Stimulated activated CD8-positive, alpha-beta memory T cell treated with anti-CD3 and anti-CD28 coated beads, Interleukin-4, amount 100 ng/mL, for 1 hour (primary cell): ENCODE results near the gene SIGLEC12.
"Not testable (repeated sequence)": the region's sequence is repeated elsewhere in the genome, so short reads cannot be mapped to it uniquely, and the experiment has no call there.

Experiments
- DNase-seq, 2 donors: peaks; one replicate each; pipeline ENCODE4 v3.0.0-alpha.2; 2020; ENCODE audit warnings: low read depth in 2 of 2, low spot score in 1 of 2

Gene SIGLEC12

DNA sequence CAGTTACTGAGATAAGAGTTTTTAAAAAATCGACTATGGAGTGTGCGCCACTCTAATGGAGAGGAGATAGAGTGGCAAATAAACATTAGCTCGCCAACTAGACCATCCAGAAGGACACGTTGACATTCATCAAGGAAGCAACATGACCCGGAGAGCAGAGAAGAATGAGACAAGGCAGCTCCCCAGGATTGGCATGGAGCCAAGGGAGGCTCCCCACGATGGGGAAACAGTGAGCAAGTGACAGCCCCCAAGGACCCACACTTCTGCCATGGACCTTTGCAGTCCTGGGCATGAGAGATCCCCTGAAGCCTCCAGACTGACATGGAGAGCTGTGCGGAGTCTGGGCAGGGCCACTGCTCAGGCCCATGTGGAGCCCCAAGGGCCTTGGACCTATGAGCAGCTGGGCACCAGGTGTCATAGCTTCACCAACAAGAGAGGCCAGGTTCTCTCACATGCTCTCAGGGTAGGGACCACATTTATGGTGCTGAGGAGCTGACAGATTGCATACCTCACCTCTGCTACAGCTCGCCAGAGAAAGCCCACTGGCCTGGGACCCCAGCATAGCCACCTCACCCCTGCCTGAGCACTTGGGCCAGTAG is 23.2 kb upstream of the SIGLEC12 start:
- DNase-seq = no peak

DNA sequence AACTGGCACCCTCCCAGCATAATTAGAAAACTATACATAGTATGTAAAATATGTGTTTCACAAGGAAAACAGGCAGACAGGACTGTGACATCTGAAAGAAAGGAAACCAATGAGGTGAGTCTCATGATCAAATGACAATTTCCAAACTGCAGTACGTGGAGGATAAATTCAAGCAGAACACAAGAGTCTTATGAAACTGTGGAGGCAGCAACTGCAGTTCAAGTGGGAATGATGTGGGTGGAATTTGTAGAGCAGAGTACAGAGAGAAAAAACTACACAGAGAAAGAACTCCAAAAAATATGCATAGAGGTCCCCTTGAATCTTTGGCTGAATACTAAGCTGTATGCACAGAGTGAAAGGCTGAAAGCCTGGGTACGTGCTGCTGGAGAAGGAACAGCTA is 20.2 kb upstream of the SIGLEC12 start:
- DNase-seq = no peak

GRCh38 chr19:51521357-51521756 is 19.8 kb upstream of the SIGLEC12 start:
- no peak for DNase-seq

DNA sequence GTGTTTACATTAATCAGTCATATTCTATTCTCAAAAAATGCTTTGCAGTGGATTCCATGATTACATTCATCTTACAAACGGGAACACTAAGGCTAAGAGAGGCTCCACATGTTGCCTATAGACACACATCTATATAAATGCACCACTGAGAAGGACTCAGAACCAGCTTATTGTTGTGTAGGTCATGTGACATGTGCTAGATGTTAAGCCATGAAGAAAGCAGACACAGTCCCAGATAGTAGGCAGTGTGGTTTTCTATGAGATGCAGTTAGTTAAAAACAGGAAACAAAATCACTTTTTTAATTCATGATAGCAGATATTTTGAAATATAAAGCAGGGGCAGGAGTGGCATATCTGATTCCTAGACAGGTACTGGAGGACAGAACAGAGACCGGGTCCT is 19.1 kb upstream of the SIGLEC12 start:
- no peak for DNase-seq

GRCh38 chr19:51514866-51515481 is 13.4 kb upstream of the SIGLEC12 start:
- DNase-seq = no peak

GRCh38 chr19:51513968-51514367 is 12.4 kb upstream of the SIGLEC12 start:
- no peak for DNase-seq

DNA sequence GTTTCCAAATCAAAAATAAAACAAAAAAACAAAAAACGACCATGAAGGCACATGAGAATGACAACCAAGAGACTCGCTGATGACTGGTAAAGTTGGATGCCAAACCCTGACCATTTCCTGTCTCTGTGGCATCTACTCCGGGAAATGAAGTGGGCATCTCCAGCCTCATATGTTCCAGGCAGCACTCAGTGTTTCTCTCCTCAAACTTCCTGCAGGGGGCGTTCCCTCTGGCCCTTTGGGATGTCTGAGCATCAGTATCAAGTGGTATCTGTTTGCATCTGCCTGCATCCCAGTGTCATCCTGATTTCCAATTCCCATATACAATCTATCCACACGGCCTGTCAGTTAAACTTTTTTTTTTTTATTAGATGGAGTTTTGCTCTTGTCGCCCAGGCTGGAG is 9.8 kb upstream of the SIGLEC12 start:
- no peak for DNase-seq

DNA sequence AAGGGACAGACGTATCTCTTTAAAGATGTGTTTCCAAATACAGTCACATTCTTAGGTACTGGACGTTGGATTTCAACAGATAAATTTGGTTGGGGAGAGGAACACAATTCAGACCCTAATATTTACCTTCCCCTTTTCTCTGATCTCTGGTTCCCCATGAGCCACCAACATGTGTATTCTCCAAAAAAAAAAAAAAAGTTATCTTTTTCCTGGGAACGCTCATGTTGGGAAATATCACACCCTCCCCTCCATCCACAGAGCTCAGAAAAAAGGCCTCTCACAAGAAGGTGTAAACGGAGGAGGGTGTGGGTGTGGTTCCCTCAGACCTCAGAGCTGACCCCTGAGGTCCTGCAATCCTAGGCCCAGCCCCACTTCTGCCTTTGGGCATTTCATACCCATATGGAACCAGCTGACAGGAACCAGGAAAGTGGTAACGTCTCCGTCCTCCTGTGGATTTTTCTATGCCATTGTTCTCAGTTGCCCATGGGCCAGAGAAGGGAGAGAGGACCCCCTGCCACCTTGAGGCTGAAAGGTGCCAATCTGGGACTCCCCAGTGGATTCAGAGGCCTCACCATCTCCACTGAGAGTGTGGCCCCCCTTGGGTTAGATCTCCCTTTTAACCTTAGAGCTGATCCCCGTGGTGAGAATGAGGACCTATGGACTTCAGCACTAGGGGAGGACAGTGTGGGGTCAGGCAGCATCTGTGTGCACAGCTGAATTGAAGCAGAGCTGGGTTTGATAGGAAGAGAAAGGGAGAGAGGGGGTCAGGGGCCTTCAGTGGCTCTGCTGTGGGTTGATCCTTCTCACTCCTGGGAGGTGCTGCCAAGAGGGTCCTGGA is 8.4 kb upstream of the SIGLEC12 start:
- no peak for DNase-seq

- DNase-seq = no peak
Measured at GRCh38 chr19:51508059-51508733, 6.6 kb upstream of the SIGLEC12 start.

GRCh38 chr19:51507640-51508058 is 6.0 kb upstream of the SIGLEC12 start:
- DNase-seq = no peak

GRCh38 chr19:51507192-51507591 is 5.6 kb upstream of the SIGLEC12 start:
- DNase-seq = no peak

- no peak for DNase-seq
Measured at GRCh38 chr19:51505904-51506303, 4.3 kb upstream of the SIGLEC12 start.

DNA sequence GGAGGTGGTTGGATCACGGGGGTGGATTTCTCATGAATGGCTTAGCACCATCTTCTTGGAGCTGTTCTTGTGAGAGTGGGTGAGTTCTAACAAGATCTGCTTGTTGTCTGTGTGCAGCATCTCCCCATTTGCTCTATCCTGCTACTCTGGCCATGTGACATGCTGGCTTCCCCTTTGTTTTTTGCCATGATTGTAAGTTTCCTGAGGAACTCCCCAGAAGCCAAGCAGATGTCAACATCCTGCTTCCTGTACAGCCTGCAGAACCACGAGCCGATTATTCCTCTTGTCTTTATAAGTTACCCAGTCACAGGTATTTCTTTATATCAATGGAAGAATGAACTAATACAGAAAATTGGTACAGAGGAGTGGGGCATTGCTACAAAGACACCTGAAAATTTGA is 2.3 kb upstream of the SIGLEC12 start:
- DNase-seq = no peak

- no peak for DNase-seq
Measured at GRCh38 chr19:51503286-51503817, 1.8 kb upstream of the SIGLEC12 start.

DNA sequence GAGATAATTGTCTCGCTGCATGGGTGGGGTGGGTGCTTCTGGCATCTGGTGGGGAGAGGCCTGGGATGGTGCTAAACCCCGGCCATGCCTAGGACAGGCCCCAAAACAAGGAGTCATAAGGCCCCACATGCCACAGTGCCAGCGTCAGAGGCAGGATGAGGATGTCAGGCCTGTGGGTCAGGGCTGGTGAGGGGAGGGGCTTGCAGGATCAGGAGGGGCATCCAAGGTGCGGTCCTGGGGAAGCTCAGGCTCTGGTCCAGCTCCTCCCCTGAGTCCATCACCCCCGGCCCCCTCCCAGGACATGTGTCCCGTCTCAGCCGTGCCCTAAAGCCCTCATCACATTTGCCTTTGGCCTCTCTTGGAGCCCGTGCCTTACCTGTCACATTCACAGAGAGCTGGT is 669 bp downstream of the SIGLEC12 start:
- not testable (repeated sequence) for DNase-seq

- DNase-seq = no peak
Measured at GRCh38 chr19:51497666-51498065, 3.9 kb downstream of the SIGLEC12 start.

DNA sequence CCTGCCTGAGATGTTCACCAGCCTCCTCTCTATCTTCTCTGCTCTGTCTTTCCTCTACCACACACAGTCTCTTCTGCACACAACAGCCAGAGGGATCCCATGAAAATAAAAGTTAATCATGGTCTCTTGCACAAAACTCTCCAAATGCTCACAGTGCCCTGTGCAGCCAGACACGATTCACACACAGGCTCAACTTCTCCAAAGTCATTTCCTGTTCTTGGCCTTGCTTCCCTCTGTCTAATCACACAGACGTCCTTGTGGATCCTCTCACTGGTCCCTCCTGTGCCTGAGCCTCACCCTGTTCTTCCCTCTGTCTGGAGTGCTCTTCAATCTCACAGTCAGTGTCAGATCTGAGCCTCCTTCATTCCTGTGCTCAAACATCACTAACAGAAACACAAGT is 7.8 kb downstream of the SIGLEC12 start:
- no peak for DNase-seq

DNA sequence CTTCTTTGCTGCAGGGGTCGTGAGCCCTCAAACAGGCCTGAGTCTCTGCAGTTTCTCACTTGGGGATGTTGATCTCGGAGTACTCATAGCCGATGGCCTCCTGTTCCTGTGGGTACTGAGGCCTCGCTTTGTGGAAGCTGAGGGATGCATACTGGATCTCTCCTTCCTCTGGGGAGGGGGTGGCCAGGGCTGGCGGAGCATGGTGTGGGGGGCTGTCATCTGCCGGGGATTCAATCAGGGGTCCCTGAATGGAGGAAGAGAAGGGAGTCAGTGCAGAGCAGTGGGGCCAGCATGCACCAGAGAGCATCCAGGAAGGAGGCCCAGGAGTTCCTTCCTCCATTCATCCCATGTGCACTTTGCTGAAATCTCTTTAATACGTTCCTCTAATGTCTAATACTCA is 10.0 kb downstream of the SIGLEC12 start:
- no peak for DNase-seq

- no peak for DNase-seq
Measured at GRCh38 chr19:51490676-51491075, 10.9 kb downstream of the SIGLEC12 start.

GRCh38 chr19:51489113-51489512 is 12.5 kb downstream of the SIGLEC12 start:
- DNase-seq = no peak

DNA sequence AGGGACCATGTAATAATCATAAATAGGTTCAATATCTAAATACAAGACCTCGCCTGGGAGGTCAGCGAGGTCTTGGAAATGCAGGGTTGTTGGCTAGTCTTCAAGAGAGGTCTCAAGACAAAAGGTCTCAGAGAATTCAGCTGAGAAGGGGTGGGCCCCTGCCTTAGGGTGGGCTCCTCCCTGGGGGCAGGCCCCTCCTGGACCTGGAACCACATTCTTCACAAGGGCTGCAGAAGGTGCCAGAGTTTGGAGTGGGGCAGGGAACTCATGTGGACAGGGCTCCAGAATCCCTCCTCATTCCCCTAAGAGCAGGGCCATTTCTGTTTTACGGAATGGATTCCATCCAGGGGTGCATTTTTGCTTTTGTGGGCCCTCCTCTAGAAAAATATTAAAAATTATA is 13.1 kb downstream of the SIGLEC12 start:
- no peak for DNase-seq
